RWPE2 (cell line): ENCODE results near the gene ZNF70.

Source experiments
- ATAC-seq: fragments of 200-7000 bp; cut with Tn5 transposase; 3 replicates; pipeline ENCODE4 v1.9.1; 2021; ENCODE audit warnings: low read depth
- DNase-seq: peaks from one replicate; pipeline ENCODE4 v3.0.0-alpha.2; 2020; ENCODE audit warnings: low spot score
- H3K27ac ChIP-seq: fragments of 450-650 bp; 2 replicates; pipeline ENCODE4 v1.5.1; 2017; ENCODE audit warnings: mild to moderate bottlenecking; ENCODE audit not compliant: poor library complexity, severe bottlenecking
- H3K27me3 ChIP-seq: fragments of 250-450 bp; sonication (Bioruptor Pico); 2 replicates; pipeline ENCODE4 v1.5.1; 2021; ENCODE audit warnings: mild to moderate bottlenecking, moderate library complexity; ENCODE audit not compliant: insufficient read depth, poor library complexity, severe bottlenecking
- H3K36me3 ChIP-seq: fragments of 250-450 bp; sonication (Bioruptor Pico); 2 replicates; pipeline ENCODE4 v1.5.1; 2020; ENCODE audit warnings: low read depth, mild to moderate bottlenecking, moderate library complexity
- H3K4me1 ChIP-seq: fragments of 250-450 bp; sonication (Bioruptor Pico); 2 replicates; pipeline ENCODE4 v1.5.1; 2021; ENCODE audit warnings: mild to moderate bottlenecking, moderate library complexity; ENCODE audit not compliant: insufficient read depth, poor library complexity, severe bottlenecking
- H3K4me3 ChIP-seq: fragments of 250-450 bp; sonication (Bioruptor Pico); 2 replicates; pipeline ENCODE4 v1.5.1; 2021; ENCODE audit warnings: mild to moderate bottlenecking, moderate library complexity; ENCODE audit not compliant: severe bottlenecking
- H3K9me3 ChIP-seq: fragments of 250-450 bp; sonication (Bioruptor Pico); 2 replicates; pipeline ENCODE4 v1.5.1; 2021; ENCODE audit warnings: mild to moderate bottlenecking, moderate library complexity; ENCODE audit not compliant: severe bottlenecking
- TF ChIP-seq, protein P1 (sequence below): fragments of 450-650 bp; IDR thresholded peaks from one replicate; pipeline ENCODE4 v1.5.1; 2017; ENCODE audit warnings: mild to moderate bottlenecking, moderate library complexity; ENCODE audit not compliant: poor library complexity, severe bottlenecking

ZNF70 gene

DNA sequence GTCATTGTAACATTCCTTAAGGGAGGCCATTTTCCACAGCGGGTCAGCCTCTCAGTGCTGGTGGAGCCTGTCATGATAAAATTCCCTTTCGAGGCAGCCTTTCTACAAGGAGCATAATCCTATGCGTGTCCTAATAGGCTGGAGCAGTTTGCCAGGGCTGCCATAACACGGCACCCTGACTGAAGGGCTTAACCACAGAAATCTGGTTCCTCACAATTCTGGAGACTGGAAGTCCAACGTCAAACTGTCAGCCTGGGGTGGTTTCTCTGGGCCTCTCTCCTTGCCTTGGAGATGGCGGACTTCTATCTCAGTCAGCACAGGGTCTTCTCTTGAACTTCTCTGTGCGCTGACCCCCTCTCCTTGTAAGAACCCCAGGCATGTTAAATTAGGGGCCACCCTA, 61.5 kb downstream of the ZNF70 start:
- Histone ChIP-seq H3K4me3 (no peak overlapping the region), H3K27me3 (no peaks in the 10 kb centered on the region), H3K4me1 (no peaks in the 10 kb centered on the region), H3K9me3 (no peaks in the 10 kb centered on the region), H3K36me3 (no peaks in the 10 kb centered on the region), H3K27ac (no peak overlapping the region)
- TF ChIP-seq, protein P1, sequence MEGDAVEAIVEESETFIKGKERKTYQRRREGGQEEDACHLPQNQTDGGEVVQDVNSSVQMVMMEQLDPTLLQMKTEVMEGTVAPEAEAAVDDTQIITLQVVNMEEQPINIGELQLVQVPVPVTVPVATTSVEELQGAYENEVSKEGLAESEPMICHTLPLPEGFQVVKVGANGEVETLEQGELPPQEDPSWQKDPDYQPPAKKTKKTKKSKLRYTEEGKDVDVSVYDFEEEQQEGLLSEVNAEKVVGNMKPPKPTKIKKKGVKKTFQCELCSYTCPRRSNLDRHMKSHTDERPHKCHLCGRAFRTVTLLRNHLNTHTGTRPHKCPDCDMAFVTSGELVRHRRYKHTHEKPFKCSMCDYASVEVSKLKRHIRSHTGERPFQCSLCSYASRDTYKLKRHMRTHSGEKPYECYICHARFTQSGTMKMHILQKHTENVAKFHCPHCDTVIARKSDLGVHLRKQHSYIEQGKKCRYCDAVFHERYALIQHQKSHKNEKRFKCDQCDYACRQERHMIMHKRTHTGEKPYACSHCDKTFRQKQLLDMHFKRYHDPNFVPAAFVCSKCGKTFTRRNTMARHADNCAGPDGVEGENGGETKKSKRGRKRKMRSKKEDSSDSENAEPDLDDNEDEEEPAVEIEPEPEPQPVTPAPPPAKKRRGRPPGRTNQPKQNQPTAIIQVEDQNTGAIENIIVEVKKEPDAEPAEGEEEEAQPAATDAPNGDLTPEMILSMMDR = no peak
- ATAC-seq (no peak), DNase-seq (no peak)
